K562 (cell line): Measurements from ENCODE around the gene LCA5. TPM values are rescaled to one million over a fixed set of nuclear protein-coding genes. Genes with fewer than 3 reads are reported as not detected.

ENCODE experiments used
- ADNP ChIP-seq: fragments of 200-800 bp; sonication (Bioruptor generic); IDR thresholded peaks from 2 replicates; pipeline ENCODE4 v1.6.1; 2016; ENCODE audit warnings: missing genetic modification characterization, missing compliant biosample characterization
- CBFA2T2 ChIP-seq: fragments of 450-650 bp; conservative IDR thresholded peaks from 2 replicates; pipeline ENCODE4 v1.6.1; 2017; ENCODE audit warnings: mild to moderate bottlenecking
- CC2D1A ChIP-seq: fragments of 450-650 bp; IDR thresholded peaks from 2 replicates; pipeline ENCODE4 v1.6.1; 2017; ENCODE audit warnings: mild to moderate bottlenecking
- ETV5 ChIP-seq: sonication (generic); formaldehyde crosslinking; IDR thresholded peaks from 2 replicates; pipeline ENCODE4 v1.4.0; 2020; ENCODE audit warnings: low read depth, mild to moderate bottlenecking, missing genetic modification reagents
- FOSL1 ChIP-seq: fragments of 200-800 bp; sonication (Bioruptor generic); conservative IDR thresholded peaks from 2 replicates; pipeline ENCODE4 v1.6.1; 2016; ENCODE audit warnings: missing genetic modification characterization, missing compliant biosample characterization
- KAT7 ChIP-seq: sonication (generic); formaldehyde crosslinking; IDR thresholded peaks from 2 replicates; pipeline ENCODE4 v1.8.0; 2022; ENCODE audit warnings: missing genetic modification reagents, mild to moderate bottlenecking, borderline replicate concordance
- KLF6 ChIP-seq: fragments of 250-450 bp; sonication (Bioruptor Pico); IDR thresholded peaks from 2 replicates; pipeline ENCODE4 v1.4.0; 2020; ENCODE audit warnings: mild to moderate bottlenecking, moderate library complexity, borderline replicate concordance
- MAFG ChIP-seq: fragments of 450-650 bp; conservative IDR thresholded peaks from 2 replicates; pipeline ENCODE4 v1.6.1; 2016; ENCODE audit warnings: missing genetic modification characterization, missing compliant biosample characterization
- MCM5 ChIP-seq: fragments of 450-650 bp; IDR thresholded peaks from 2 replicates; pipeline ENCODE4 v1.6.1; 2016; ENCODE audit warnings: low read depth
- MTA3 ChIP-seq: fragments of 450-650 bp; formaldehyde crosslinking; IDR thresholded peaks from 2 replicates; pipeline ENCODE4 v1.6.1; 2017; ENCODE audit warnings: mild to moderate bottlenecking, borderline replicate concordance
- NR1H2 ChIP-seq: sonication (generic); formaldehyde crosslinking; IDR thresholded peaks from 2 replicates; pipeline ENCODE4 v1.4.0; 2020; ENCODE audit warnings: mild to moderate bottlenecking, missing genetic modification reagents
- RBBP5 ChIP-seq: fragments of 200-600 bp; sonication (generic); IDR thresholded peaks from 2 replicates; pipeline ENCODE4 v1.6.1; 2012; ENCODE audit warnings: borderline replicate concordance, mild to moderate bottlenecking, low read length, control low read depth, inconsistent platforms; ENCODE audit not compliant: insufficient read depth, poor library complexity, severe bottlenecking
- RBFOX2 ChIP-seq: fragments of 200-400 bp; formaldehyde crosslinking; IDR thresholded peaks from 2 replicates; pipeline ENCODE4 v1.6.1; 2017; ENCODE audit warnings: low read depth, mild to moderate bottlenecking, low read length, moderate library complexity
- RBM17 ChIP-seq: fragments of 200-400 bp; formaldehyde crosslinking; IDR thresholded peaks from 2 replicates; pipeline ENCODE4 v1.6.1; 2017; ENCODE audit warnings: low read depth, mild to moderate bottlenecking, low read length, borderline replicate concordance
- RUNX1 ChIP-seq: sonication (generic); IDR thresholded peaks from 2 replicates; pipeline ENCODE4 v1.6.1; 2016; ENCODE audit warnings: antibody characterized with exemption, low read depth
- SMARCA5 ChIP-seq: fragments of 450-650 bp; IDR thresholded peaks from 2 replicates; pipeline ENCODE4 v1.6.1; 2016
- SREBF2 ChIP-seq: sonication (generic); formaldehyde crosslinking; IDR thresholded peaks from 2 replicates; pipeline ENCODE4 v1.4.0; 2020; ENCODE audit warnings: mild to moderate bottlenecking, missing genetic modification reagents
- ZFP1 ChIP-seq: fragments of 450-650 bp; formaldehyde crosslinking; IDR thresholded peaks from 2 replicates; pipeline ENCODE4 v1.4.0; 2020; ENCODE audit warnings: mild to moderate bottlenecking, mixed read lengths
- ZNF263 ChIP-seq: sonication (generic); formaldehyde crosslinking; IDR thresholded peaks from 2 replicates; pipeline ENCODE4 v1.8.0; 2022; ENCODE audit warnings: mild to moderate bottlenecking, missing genetic modification reagents, borderline replicate concordance
- ZNF431 ChIP-seq: sonication (generic); formaldehyde crosslinking; IDR thresholded peaks from 2 replicates; pipeline ENCODE4 v1.8.0; 2022; ENCODE audit warnings: mild to moderate bottlenecking, missing genetic modification reagents
- ZNF696 ChIP-seq: fragments of 250-450 bp; sonication (Bioruptor Pico); conservative IDR thresholded peaks from 2 replicates; pipeline ENCODE4 v1.4.0; 2020; ENCODE audit warnings: mild to moderate bottlenecking, moderate library complexity
- polyA plus RNA-seq, 8 experiments: library from polyadenylated mRNA; depleted of rRNA in 4 of 8; stranded (reverse) in 5 of 8; unstranded in 3 of 8; fragments of >200 nt; fragmentation: Nextera tagmentation in 2 of 8; fragmentation: Illumina TruSeq in 1 of 8; extraction: Ambion mirVana in 2 of 8; extraction: Trizol in 1 of 8; gene quantifications; 2 replicates each; pipeline versions ENCODE4 v1.2.1 to v1.2.3, GENCODE V29; 2011 to 2014; ENCODE audit warnings: inconsistent platforms in 1 of 8, missing spikeins in 1 of 8
- total RNA-seq, 7 experiments: library from RNA; depleted of rRNA in 6 of 7; stranded (reverse); fragments of >200 nt in 6 of 7; fragmentation: Illumina TruSeq in 2 of 7; extraction: Trizol in 2 of 7; gene quantifications; 2 replicates each; pipeline versions ENCODE4 v1.2.1 to v1.2.3, GENCODE V29; 2011 to 2021; ENCODE audit warnings: low replicate concordance in 1 of 7
- TF ChIP-seq, protein P1 (sequence below): fragments of 450-650 bp; formaldehyde crosslinking; IDR thresholded peaks from 2 replicates; pipeline ENCODE4 v1.4.0; 2020; ENCODE audit warnings: mild to moderate bottlenecking, moderate library complexity
- TF ChIP-seq, protein P2 (sequence below): sonication (generic); formaldehyde crosslinking; IDR thresholded peaks from 2 replicates; pipeline ENCODE4 v1.8.0; 2022; ENCODE audit warnings: mild to moderate bottlenecking, missing genetic modification reagents
- TF ChIP-seq, protein P3 (sequence below): fragments of 200-800 bp; sonication (Bioruptor generic); IDR thresholded peaks from 2 replicates; pipeline ENCODE4 v1.6.1; 2017; ENCODE audit warnings: missing genetic modification characterization, missing compliant biosample characterization

Gene LCA5
- total and polyA plus RNA-seq, 9 of the 15 experiments (the other 6 are each of a cell fraction or from before 2014, with no cell fraction given): 1.0 to 3.4 (median 1.8) TPM

DNA sequence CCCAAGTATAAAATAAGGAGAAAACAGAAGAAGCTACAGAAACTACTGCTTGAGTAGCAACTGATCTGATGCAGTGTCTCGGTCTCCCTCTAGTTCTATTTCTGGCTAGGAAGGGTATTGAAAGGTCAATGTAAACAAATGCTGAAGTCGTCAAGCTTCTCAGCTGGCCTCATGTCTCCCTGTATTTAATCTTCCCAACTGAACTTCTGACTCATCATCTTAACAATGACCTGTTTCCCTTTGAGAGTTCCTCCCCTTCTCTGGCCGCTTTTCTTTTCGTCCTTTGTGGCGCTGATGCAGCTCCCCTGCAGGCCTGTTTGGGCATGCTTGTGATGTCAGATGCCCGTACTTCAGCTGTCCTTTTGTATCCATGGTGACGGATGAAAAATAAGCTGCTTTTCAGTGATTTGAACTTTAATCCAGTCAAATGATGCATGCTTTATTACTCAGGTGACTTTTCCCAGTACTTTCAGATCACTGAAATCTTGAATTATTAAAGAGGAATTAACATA, 7.8 kb upstream of the LCA5 start (continued):
- TF ChIP-seq, protein P1, sequence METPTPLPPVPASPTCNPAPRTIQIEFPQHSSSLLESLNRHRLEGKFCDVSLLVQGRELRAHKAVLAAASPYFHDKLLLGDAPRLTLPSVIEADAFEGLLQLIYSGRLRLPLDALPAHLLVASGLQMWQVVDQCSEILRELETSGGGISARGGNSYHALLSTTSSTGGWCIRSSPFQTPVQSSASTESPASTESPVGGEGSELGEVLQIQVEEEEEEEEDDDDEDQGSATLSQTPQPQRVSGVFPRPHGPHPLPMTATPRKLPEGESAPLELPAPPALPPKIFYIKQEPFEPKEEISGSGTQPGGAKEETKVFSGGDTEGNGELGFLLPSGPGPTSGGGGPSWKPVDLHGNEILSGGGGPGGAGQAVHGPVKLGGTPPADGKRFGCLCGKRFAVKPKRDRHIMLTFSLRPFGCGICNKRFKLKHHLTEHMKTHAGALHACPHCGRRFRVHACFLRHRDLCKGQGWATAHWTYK (CRISPR knock-in tag): no peak
- TF ChIP-seq, protein P2, sequence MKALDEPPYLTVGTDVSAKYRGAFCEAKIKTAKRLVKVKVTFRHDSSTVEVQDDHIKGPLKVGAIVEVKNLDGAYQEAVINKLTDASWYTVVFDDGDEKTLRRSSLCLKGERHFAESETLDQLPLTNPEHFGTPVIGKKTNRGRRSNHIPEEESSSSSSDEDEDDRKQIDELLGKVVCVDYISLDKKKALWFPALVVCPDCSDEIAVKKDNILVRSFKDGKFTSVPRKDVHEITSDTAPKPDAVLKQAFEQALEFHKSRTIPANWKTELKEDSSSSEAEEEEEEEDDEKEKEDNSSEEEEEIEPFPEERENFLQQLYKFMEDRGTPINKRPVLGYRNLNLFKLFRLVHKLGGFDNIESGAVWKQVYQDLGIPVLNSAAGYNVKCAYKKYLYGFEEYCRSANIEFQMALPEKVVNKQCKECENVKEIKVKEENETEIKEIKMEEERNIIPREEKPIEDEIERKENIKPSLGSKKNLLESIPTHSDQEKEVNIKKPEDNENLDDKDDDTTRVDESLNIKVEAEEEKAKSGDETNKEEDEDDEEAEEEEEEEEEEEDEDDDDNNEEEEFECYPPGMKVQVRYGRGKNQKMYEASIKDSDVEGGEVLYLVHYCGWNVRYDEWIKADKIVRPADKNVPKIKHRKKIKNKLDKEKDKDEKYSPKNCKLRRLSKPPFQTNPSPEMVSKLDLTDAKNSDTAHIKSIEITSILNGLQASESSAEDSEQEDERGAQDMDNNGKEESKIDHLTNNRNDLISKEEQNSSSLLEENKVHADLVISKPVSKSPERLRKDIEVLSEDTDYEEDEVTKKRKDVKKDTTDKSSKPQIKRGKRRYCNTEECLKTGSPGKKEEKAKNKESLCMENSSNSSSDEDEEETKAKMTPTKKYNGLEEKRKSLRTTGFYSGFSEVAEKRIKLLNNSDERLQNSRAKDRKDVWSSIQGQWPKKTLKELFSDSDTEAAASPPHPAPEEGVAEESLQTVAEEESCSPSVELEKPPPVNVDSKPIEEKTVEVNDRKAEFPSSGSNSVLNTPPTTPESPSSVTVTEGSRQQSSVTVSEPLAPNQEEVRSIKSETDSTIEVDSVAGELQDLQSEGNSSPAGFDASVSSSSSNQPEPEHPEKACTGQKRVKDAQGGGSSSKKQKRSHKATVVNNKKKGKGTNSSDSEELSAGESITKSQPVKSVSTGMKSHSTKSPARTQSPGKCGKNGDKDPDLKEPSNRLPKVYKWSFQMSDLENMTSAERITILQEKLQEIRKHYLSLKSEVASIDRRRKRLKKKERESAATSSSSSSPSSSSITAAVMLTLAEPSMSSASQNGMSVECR (CRISPR knock-in tag): no peak
- TF ChIP-seq MAFG (tag) (peak; percentile 92), KAT7 (CRISPR knock-in tag) (no peak), KLF6 (CRISPR knock-in tag) (no peak), NR1H2 (CRISPR knock-in tag) (no peak), SREBF2 (no peak), CC2D1A (peak; percentile 77; the same call in 1 of the 2 replicates), ZNF431 (CRISPR knock-in tag) (no peak), RUNX1 (no peak), RBM17 (no peak), RBFOX2 (no peak), ADNP (tag) (0 out of 2 replicates have a peak, but pooled peaks have one; percentile 11), FOSL1 (tag) (peak; percentile 97), CBFA2T2 (peak; percentile 45), MCM5 (no peak), ZFP1 (no peak), MTA3 (peak; percentile 66; the same call in 1 of the 2 replicates), ETV5 (CRISPR knock-in tag) (no peak), ZNF696 (CRISPR knock-in tag) (no peak), RBBP5 (peak; percentile 25), ZNF263 (CRISPR knock-in tag) (no peak), SMARCA5 (no peak)
- TF ChIP-seq, protein P3, sequence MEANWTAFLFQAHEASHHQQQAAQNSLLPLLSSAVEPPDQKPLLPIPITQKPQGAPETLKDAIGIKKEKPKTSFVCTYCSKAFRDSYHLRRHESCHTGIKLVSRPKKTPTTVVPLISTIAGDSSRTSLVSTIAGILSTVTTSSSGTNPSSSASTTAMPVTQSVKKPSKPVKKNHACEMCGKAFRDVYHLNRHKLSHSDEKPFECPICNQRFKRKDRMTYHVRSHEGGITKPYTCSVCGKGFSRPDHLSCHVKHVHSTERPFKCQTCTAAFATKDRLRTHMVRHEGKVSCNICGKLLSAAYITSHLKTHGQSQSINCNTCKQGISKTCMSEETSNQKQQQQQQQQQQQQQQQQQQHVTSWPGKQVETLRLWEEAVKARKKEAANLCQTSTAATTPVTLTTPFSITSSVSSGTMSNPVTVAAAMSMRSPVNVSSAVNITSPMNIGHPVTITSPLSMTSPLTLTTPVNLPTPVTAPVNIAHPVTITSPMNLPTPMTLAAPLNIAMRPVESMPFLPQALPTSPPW: peak; percentile 49
